Mammary epithelial cell (primary cell): ENCODE measurements around the gene LIMA1.
"Not testable (repeated sequence)": the region's sequence is repeated elsewhere in the genome, so short reads cannot be mapped to it uniquely, and the experiment has no call there.

ENCODE experiments used
- EZH2 ChIP-seq: IDR thresholded peaks from 2 replicates; pipeline ENCODE4 v1.6.1; 2012; ENCODE audit warnings: low read length, inconsistent platforms, borderline replicate concordance
- TF ChIP-seq, protein P1 (sequence below), 2 donors: IDR thresholded peaks in 1 of 2; conservative IDR thresholded peaks in 1 of 2; 2 replicates each; pipeline ENCODE4 v1.5.1; 2011 to 2012; ENCODE audit warnings: inconsistent platforms in 2 of 2, low read length in 2 of 2, mild to moderate bottlenecking in 2 of 2, control low read depth in 1 of 2, low read depth in 1 of 2; ENCODE audit not compliant: insufficient read depth in 1 of 2; ENCODE audit errors: extremely low read depth in 1 of 2

DNA sequence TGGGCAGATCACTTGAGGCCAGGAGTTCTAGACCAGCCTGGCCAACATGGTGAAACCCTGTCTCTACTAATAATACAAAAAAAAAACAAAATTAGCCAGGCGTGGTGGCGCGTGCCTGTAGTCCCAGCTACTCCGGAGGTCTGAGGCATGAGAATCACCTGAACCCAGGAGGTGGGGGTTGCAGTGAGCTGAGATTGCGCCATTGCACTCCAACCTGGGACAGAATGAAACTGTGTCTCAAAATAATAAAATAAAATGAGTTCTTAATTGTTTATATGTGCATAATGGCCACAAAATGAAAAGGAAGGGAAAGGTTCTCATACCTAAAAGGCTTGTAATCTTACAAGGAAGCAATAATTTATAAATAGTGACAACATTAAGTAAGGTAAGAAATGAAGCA is 8.2 kb downstream of the LIMA1 start:
- TF ChIP-seq, protein P1, sequence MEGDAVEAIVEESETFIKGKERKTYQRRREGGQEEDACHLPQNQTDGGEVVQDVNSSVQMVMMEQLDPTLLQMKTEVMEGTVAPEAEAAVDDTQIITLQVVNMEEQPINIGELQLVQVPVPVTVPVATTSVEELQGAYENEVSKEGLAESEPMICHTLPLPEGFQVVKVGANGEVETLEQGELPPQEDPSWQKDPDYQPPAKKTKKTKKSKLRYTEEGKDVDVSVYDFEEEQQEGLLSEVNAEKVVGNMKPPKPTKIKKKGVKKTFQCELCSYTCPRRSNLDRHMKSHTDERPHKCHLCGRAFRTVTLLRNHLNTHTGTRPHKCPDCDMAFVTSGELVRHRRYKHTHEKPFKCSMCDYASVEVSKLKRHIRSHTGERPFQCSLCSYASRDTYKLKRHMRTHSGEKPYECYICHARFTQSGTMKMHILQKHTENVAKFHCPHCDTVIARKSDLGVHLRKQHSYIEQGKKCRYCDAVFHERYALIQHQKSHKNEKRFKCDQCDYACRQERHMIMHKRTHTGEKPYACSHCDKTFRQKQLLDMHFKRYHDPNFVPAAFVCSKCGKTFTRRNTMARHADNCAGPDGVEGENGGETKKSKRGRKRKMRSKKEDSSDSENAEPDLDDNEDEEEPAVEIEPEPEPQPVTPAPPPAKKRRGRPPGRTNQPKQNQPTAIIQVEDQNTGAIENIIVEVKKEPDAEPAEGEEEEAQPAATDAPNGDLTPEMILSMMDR (conservative IDR thresholded peaks at IDR 0.05 in 1 of 2, IDR thresholded peaks at IDR 0.05 in 1 of 2; ENCODE audit: extremely low read depth in 1 of 2, insufficient read depth in 1 of 2, low read depth in 1 of 2, low read length in 2 of 2): not testable (repeated sequence)
- TF ChIP-seq EZH2: not testable (repeated sequence)
